ENCODE measurements around the gene CEP85L. TPM values are rescaled to one million over a fixed set of nuclear protein-coding genes. Genes with fewer than 3 reads are reported as not detected.
"Not testable (repeated sequence)": the region's sequence is repeated elsewhere in the genome, so short reads cannot be mapped to it uniquely, and the experiment has no call there.

CEP85L gene
- total RNA-seq, 8 experiments from 2014 or later = 8.3 to 27.8 (median 12.7) TPM

- no peak overlapping the region for H3K4me3 ChIP-seq
- peak in 7 of 8 experiments; percentile 26 to 74 (median 45) for ATAC-seq (replicated peaks in 6 of 8)
- WGBS, 10 experiments = 50 to 100% (median 83%) methylated on average over 1 to 2 of the region's 2 CpGs
- no peak overlapping the region for H3K27ac ChIP-seq
- peaks cover 0 to 3% of the 10 kb centered on the region in 2 donors for H3K4me1 ChIP-seq (replicated peaks in 1 of 2)
- in situ Hi-C loops (cut with MboI; ENCODE audit: low pct_unique_long_range_greater_than_20kb in 2 of 9, low sequenced_read_pairs in 9 of 9, unreplicated experiment in 9 of 9) = no loop called here
Observed at GRCh38 chr6:118485601-118486550, 165.5 kb downstream of the CEP85L start.

- ATAC-seq (replicated peaks in 6 of 8) = no peak
- in situ Hi-C loops (cut with MboI; ENCODE audit: low pct_unique_long_range_greater_than_20kb in 2 of 9, low sequenced_read_pairs in 9 of 9, unreplicated experiment in 9 of 9) = no loop called here
- H3K27ac ChIP-seq = no peak overlapping the region
- no peak overlapping the region for H3K4me3 ChIP-seq
- WGBS, 10 experiments = 65 to 100% (median 90%) methylated on average over 1 to 3 of the region's 3 CpGs; no CpG with 5 or more reads in 1 of the 10 experiments
- H3K4me1 ChIP-seq (replicated peaks in 1 of 2) = no peaks in the 10 kb centered on the region
Observed at GRCh38 chr6:118476551-118476950, 174.8 kb downstream of the CEP85L start.

GRCh38 chr6:118473266-118473665 is 178.1 kb downstream of the CEP85L start:
- Histone ChIP-seq H3K27ac (no peak overlapping the region), H3K4me3 (no peak overlapping the region), H3K4me1 (replicated peaks in 1 of 2) (no peaks in the 10 kb centered on the region)
- in situ Hi-C loops (cut with MboI; ENCODE audit: low pct_unique_long_range_greater_than_20kb in 2 of 9, low sequenced_read_pairs in 9 of 9, unreplicated experiment in 9 of 9) = no loop called here
- ATAC-seq (replicated peaks in 6 of 8) = peak in 1 of 8 experiments; percentile 53

GRCh38 chr6:118469468-118469867 is 181.9 kb downstream of the CEP85L start:
- 92 to 100% (median 100%) methylated on average over 1 to 4 of the region's 4 CpGs; no CpG with 5 or more reads in 3 of the 10 experiments for WGBS, 10 experiments
- ATAC-seq (replicated peaks in 6 of 8) = no peak
- in situ Hi-C loops (cut with MboI; ENCODE audit: low pct_unique_long_range_greater_than_20kb in 2 of 9, low sequenced_read_pairs in 9 of 9, unreplicated experiment in 9 of 9) = no loop called here
- no peak overlapping the region for H3K27ac ChIP-seq
- no peak overlapping the region for H3K4me3 ChIP-seq
- no peaks in the 10 kb centered on the region for H3K4me1 ChIP-seq (replicated peaks in 1 of 2)

GRCh38 chr6:118468682-118469465 is 182.5 kb downstream of the CEP85L start:
- H3K4me1 ChIP-seq (replicated peaks in 1 of 2) = no peaks in the 10 kb centered on the region
- 33 to 100% (median 60%) methylated on average over 1 to 4 of the region's 4 CpGs; no CpG with 5 or more reads in 1 of the 10 experiments for WGBS, 10 experiments
- H3K27ac ChIP-seq = no peak overlapping the region
- H3K4me3 ChIP-seq = no peak overlapping the region
- ATAC-seq (replicated peaks in 6 of 8) = peak in 1 of 8 experiments; percentile 82
- in situ Hi-C loops (cut with MboI; ENCODE audit: low pct_unique_long_range_greater_than_20kb in 2 of 9, low sequenced_read_pairs in 9 of 9, unreplicated experiment in 9 of 9) = no loop called here

GRCh38 chr6:118467181-118467580 is 184.2 kb downstream of the CEP85L start:
- no peaks in the 10 kb centered on the region for H3K4me1 ChIP-seq (replicated peaks in 1 of 2)
- ATAC-seq (replicated peaks in 6 of 8) = no peak
- no peak overlapping the region for H3K4me3 ChIP-seq
- in situ Hi-C loops (cut with MboI; ENCODE audit: low pct_unique_long_range_greater_than_20kb in 2 of 9, low sequenced_read_pairs in 9 of 9, unreplicated experiment in 9 of 9) = no loop called here
- H3K27ac ChIP-seq = no peak overlapping the region

GRCh38 chr6:118464620-118465019 is 186.8 kb downstream of the CEP85L start:
- no peak overlapping the region for H3K27ac ChIP-seq
- in situ Hi-C loops (cut with MboI; ENCODE audit: low pct_unique_long_range_greater_than_20kb in 2 of 9, low sequenced_read_pairs in 9 of 9, unreplicated experiment in 9 of 9) = no loop called here
- H3K4me3 ChIP-seq = no peak overlapping the region
- no peak for ATAC-seq (replicated peaks in 6 of 8)
- H3K4me1 ChIP-seq (replicated peaks in 1 of 2) = no peaks in the 10 kb centered on the region
- whole genome bisulfite sequencing, 10 experiments = 80 to 100% (median 100%) methylated on average over 1 to 2 of the region's 2 CpGs; no CpG with 5 or more reads in 4 of the 10 experiments

- in situ Hi-C loops (cut with MboI; ENCODE audit: low pct_unique_long_range_greater_than_20kb in 2 of 9, low sequenced_read_pairs in 9 of 9, unreplicated experiment in 9 of 9) = no loop called here
- Histone ChIP-seq H3K4me3 (no peak overlapping the region), H3K4me1 (replicated peaks in 1 of 2) (no peaks in the 10 kb centered on the region), H3K27ac (no peak overlapping the region)
- peak in 3 of 8 experiments; percentile 64 to 90 (median 89) for ATAC-seq (replicated peaks in 6 of 8)
- WGBS, 10 experiments = 0 to 100% (median 48%) methylated on average over 1 to 2 of the region's 2 CpGs; no CpG with 5 or more reads in 2 of the 10 experiments
Observed at GRCh38 chr6:118460958-118461470, 190.4 kb downstream of the CEP85L start.

GRCh38 chr6:118456982-118457381 is 194.4 kb downstream of the CEP85L start:
- Histone ChIP-seq H3K4me3 (no peak overlapping the region), H3K27ac (no peak overlapping the region), H3K4me1 (replicated peaks in 1 of 2) (no peaks in the 10 kb centered on the region)
- ATAC-seq (replicated peaks in 6 of 8) = no peak
- WGBS, 10 experiments = 33 to 100% (median 71%) methylated on average over 1 of the region's 1 CpG; no CpG with 5 or more reads in 3 of the 10 experiments
- in situ Hi-C loops (cut with MboI; ENCODE audit: low pct_unique_long_range_greater_than_20kb in 2 of 9, low sequenced_read_pairs in 9 of 9, unreplicated experiment in 9 of 9) = no loop called here

- Histone ChIP-seq H3K4me3 (no peak overlapping the region), H3K27ac (no peak overlapping the region), H3K4me1 (replicated peaks in 1 of 2) (no peaks in the 10 kb centered on the region)
- in situ Hi-C loops (cut with MboI; ENCODE audit: low pct_unique_long_range_greater_than_20kb in 2 of 9, low sequenced_read_pairs in 9 of 9, unreplicated experiment in 9 of 9) = no loop called here
- ATAC-seq (replicated peaks in 6 of 8) = no peak
Observed at GRCh38 chr6:118451839-118452238, 199.6 kb downstream of the CEP85L start.

GRCh38 chr6:118444796-118445195 is 206.6 kb downstream of the CEP85L start:
- no peak for ATAC-seq (replicated peaks in 6 of 8)
- Histone ChIP-seq H3K4me3 (no peak overlapping the region), H3K27ac (no peak overlapping the region), H3K4me1 (replicated peaks in 1 of 2) (no peaks in the 10 kb centered on the region)
- 83 to 100% (median 92%) methylated on average over 1 of the region's 1 CpG; no CpG with 5 or more reads in 6 of the 10 experiments for WGBS, 10 experiments
- in situ Hi-C loops (cut with MboI; ENCODE audit: low pct_unique_long_range_greater_than_20kb in 2 of 9, low sequenced_read_pairs in 9 of 9, unreplicated experiment in 9 of 9) = no loop called here

GRCh38 chr6:118436482-118436881 is 214.9 kb downstream of the CEP85L start:
- in situ Hi-C loops (cut with MboI; ENCODE audit: low pct_unique_long_range_greater_than_20kb in 2 of 9, low sequenced_read_pairs in 9 of 9, unreplicated experiment in 9 of 9) = no loop called here
- peak in 2 of 8 experiments; percentile 28 to 50 for ATAC-seq (replicated peaks in 6 of 8)
- Histone ChIP-seq H3K27ac (no peak overlapping the region), H3K4me3 (no peak overlapping the region), H3K4me1 (replicated peaks in 1 of 2) (no peaks in the 10 kb centered on the region)
- 49 to 100% (median 90%) methylated on average over 1 to 3 of the region's 3 CpGs; no CpG with 5 or more reads in 5 of the 10 experiments for WGBS, 10 experiments

- in situ Hi-C loops (cut with MboI; ENCODE audit: low pct_unique_long_range_greater_than_20kb in 2 of 9, low sequenced_read_pairs in 9 of 9, unreplicated experiment in 9 of 9); H3K4me1 ChIP-seq (replicated peaks in 1 of 2); H3K4me3 ChIP-seq; ATAC-seq (replicated peaks in 6 of 8); H3K27ac ChIP-seq: not testable (repeated sequence)
- 64 to 100% (median 90%) methylated on average over 2 to 3 of the region's 3 CpGs; no CpG with 5 or more reads in 1 of the 10 experiments for WGBS, 10 experiments
Observed at GRCh38 chr6:118434147-118434546, 217.2 kb downstream of the CEP85L start.
